Muscle layer of duodenum (tissue), 2 donors: ENCODE results near the gene ALG3.

Source experiments
- H3K27ac ChIP-seq: one replicate; pipeline ENCODE4 v1.7.0; 2013; ENCODE audit warnings: mild to moderate bottlenecking, low read length
- H3K27me3 ChIP-seq: one replicate; pipeline ENCODE4 v1.7.0; 2013; ENCODE audit warnings: low read depth, mild to moderate bottlenecking, control low read depth, low read length
- H3K36me3 ChIP-seq, 2 donors: one replicate each; pipeline ENCODE4 v1.7.0; 2013; ENCODE audit warnings: low read length in 2 of 2, control low read depth in 1 of 2, mild to moderate bottlenecking in 1 of 2; ENCODE audit not compliant: insufficient read depth in 2 of 2, control insufficient read depth in 1 of 2
- H3K4me1 ChIP-seq, 2 donors: one replicate each; pipeline ENCODE4 v1.7.0; 2013; ENCODE audit warnings: low read length in 2 of 2, mild to moderate bottlenecking in 2 of 2, control low read depth in 1 of 2, moderate library complexity in 1 of 2; ENCODE audit not compliant: insufficient read depth in 2 of 2, control insufficient read depth in 1 of 2
- H3K4me3 ChIP-seq, 2 donors: one replicate each; pipeline ENCODE4 v1.7.0; 2013; ENCODE audit warnings: low read length in 2 of 2, low read depth in 1 of 2, mild to moderate bottlenecking in 1 of 2
- H3K9me3 ChIP-seq, 2 donors: one replicate each; pipeline ENCODE4 v1.7.0; 2013; ENCODE audit warnings: low read length in 2 of 2, control low read depth in 1 of 2, mild to moderate bottlenecking in 1 of 2; ENCODE audit not compliant: control insufficient read depth in 1 of 2
- donor health status: healthy.

The ALG3 gene

GRCh38 chr3:184239708-184240107 lies 9.1 kb downstream of the ALG3 start:
- Histone ChIP-seq H3K27ac (no peak overlapping the region), H3K9me3 (no peaks in the 10 kb centered on the region)

GRCh38 chr3:184239221-184239620 lies 9.5 kb downstream of the ALG3 start:
- H3K9me3 ChIP-seq: no peaks in the 10 kb centered on the region
- no peaks in the 10 kb centered on the region for H3K27me3 ChIP-seq
- no peak overlapping the region for H3K27ac ChIP-seq
- H3K36me3 ChIP-seq: peaks cover 10 to 24% of the 10 kb centered on the region in 2 donors
- H3K4me1 ChIP-seq: peaks cover 0 to 5% of the 10 kb centered on the region in 2 donors
- H3K4me3 ChIP-seq: no peak overlapping the region

More at GRCh38 chr3:184239708-184240107, 9.1 kb downstream of the ALG3 start:
- H3K27me3 ChIP-seq: no peaks in the 10 kb centered on the region
- H3K4me3 ChIP-seq: no peak overlapping the region
- peaks cover 0 to 5% of the 10 kb centered on the region in 2 donors for H3K4me1 ChIP-seq
- peaks cover 15 to 29% of the 10 kb centered on the region in 2 donors for H3K36me3 ChIP-seq

- Histone ChIP-seq H3K4me3 (no peak overlapping the region), H3K36me3 (peaks cover 6 to 15% of the 10 kb centered on the region in 2 donors), H3K4me1 (peaks cover 0 to 5% of the 10 kb centered on the region in 2 donors), H3K27me3 (no peaks in the 10 kb centered on the region), H3K9me3 (no peaks in the 10 kb centered on the region), H3K27ac (no peak overlapping the region)
Observed at GRCh38 chr3:184238246-184238818, 10.4 kb downstream of the ALG3 start.

- Histone ChIP-seq H3K4me3 (no peak overlapping the region), H3K36me3 (peaks cover 5 to 10% of the 10 kb centered on the region in 2 donors), H3K27ac (no peak overlapping the region), H3K4me1 (peaks cover 0 to 5% of the 10 kb centered on the region in 2 donors), H3K27me3 (no peaks in the 10 kb centered on the region), H3K9me3 (no peaks in the 10 kb centered on the region)
Observed at GRCh38 chr3:184237807-184238206, 11.0 kb downstream of the ALG3 start.

GRCh38 chr3:184237211-184237610 lies 11.6 kb downstream of the ALG3 start:
- H3K4me1 ChIP-seq: peaks cover 0 to 5% of the 10 kb centered on the region in 2 donors
- no peaks in the 10 kb centered on the region for H3K9me3 ChIP-seq
- H3K4me3 ChIP-seq: no peak overlapping the region
- no peak overlapping the region for H3K27ac ChIP-seq
- peaks cover 0 to 4% of the 10 kb centered on the region in 2 donors for H3K36me3 ChIP-seq
- peaks cover 5% of the 10 kb centered on the region for H3K27me3 ChIP-seq

- H3K27ac ChIP-seq: no peak overlapping the region
- H3K4me1 ChIP-seq: peaks cover 0 to 4% of the 10 kb centered on the region in 2 donors
- no peak overlapping the region for H3K4me3 ChIP-seq
- H3K9me3 ChIP-seq: no peaks in the 10 kb centered on the region
- H3K27me3 ChIP-seq: peaks cover 11% of the 10 kb centered on the region
- no peaks in the 10 kb centered on the region for H3K36me3 ChIP-seq
Observed at GRCh38 chr3:184236636-184237035, 12.1 kb downstream of the ALG3 start.

- peaks cover 0 to 1% of the 10 kb centered on the region in 2 donors for H3K4me1 ChIP-seq
- H3K9me3 ChIP-seq: no peaks in the 10 kb centered on the region
- no peaks in the 10 kb centered on the region for H3K36me3 ChIP-seq
- no peak overlapping the region for H3K4me3 ChIP-seq
- H3K27me3 ChIP-seq: peaks cover 17% of the 10 kb centered on the region
- H3K27ac ChIP-seq: no peak overlapping the region
Observed at GRCh38 chr3:184236033-184236410, 12.7 kb downstream of the ALG3 start.

- Histone ChIP-seq H3K27ac (no peak overlapping the region), H3K36me3 (no peaks in the 10 kb centered on the region), H3K27me3 (peaks cover 21% of the 10 kb centered on the region), H3K9me3 (no peaks in the 10 kb centered on the region), H3K4me3 (no peak overlapping the region), H3K4me1 (peaks cover 0 to 7% of the 10 kb centered on the region in 2 donors)
Observed at GRCh38 chr3:184235381-184236032, 13.3 kb downstream of the ALG3 start.

- Histone ChIP-seq H3K27me3 (peaks cover 22% of the 10 kb centered on the region), H3K9me3 (no peaks in the 10 kb centered on the region), H3K27ac (no peak overlapping the region), H3K4me3 (no peak overlapping the region), H3K36me3 (no peaks in the 10 kb centered on the region), H3K4me1 (peaks cover 0 to 13% of the 10 kb centered on the region in 2 donors)
Observed at GRCh38 chr3:184234671-184235380, 13.9 kb downstream of the ALG3 start.

- Histone ChIP-seq H3K36me3 (no peaks in the 10 kb centered on the region), H3K4me1 (peaks cover 0 to 19% of the 10 kb centered on the region in 2 donors), H3K9me3 (no peaks in the 10 kb centered on the region), H3K27ac (no peak overlapping the region), H3K27me3 (peaks cover 27% of the 10 kb centered on the region), H3K4me3 (no peak overlapping the region)
Observed at GRCh38 chr3:184234224-184234623, 14.5 kb downstream of the ALG3 start.

- H3K36me3 ChIP-seq: no peaks in the 10 kb centered on the region
- H3K27ac ChIP-seq: no peak overlapping the region
- peaks cover 0 to 27% of the 10 kb centered on the region in 2 donors for H3K4me1 ChIP-seq
- H3K27me3 ChIP-seq: peaks cover 33% of the 10 kb centered on the region
- H3K4me3 ChIP-seq: no peak overlapping the region
- no peaks in the 10 kb centered on the region for H3K9me3 ChIP-seq
Observed at GRCh38 chr3:184233127-184233843, 15.5 kb downstream of the ALG3 start.
